GM19099 (cell line): ENCODE data around the gene PRICKLE2.

ENCODE experiments used
- POLR2A ChIP-seq: IDR thresholded peaks from 3 replicates; pipeline ENCODE4 v1.6.1; 2011; ENCODE audit warnings: low read depth; ENCODE audit not compliant: insufficient read length; ENCODE audit errors: extremely low read depth

The PRICKLE2 gene

DNA sequence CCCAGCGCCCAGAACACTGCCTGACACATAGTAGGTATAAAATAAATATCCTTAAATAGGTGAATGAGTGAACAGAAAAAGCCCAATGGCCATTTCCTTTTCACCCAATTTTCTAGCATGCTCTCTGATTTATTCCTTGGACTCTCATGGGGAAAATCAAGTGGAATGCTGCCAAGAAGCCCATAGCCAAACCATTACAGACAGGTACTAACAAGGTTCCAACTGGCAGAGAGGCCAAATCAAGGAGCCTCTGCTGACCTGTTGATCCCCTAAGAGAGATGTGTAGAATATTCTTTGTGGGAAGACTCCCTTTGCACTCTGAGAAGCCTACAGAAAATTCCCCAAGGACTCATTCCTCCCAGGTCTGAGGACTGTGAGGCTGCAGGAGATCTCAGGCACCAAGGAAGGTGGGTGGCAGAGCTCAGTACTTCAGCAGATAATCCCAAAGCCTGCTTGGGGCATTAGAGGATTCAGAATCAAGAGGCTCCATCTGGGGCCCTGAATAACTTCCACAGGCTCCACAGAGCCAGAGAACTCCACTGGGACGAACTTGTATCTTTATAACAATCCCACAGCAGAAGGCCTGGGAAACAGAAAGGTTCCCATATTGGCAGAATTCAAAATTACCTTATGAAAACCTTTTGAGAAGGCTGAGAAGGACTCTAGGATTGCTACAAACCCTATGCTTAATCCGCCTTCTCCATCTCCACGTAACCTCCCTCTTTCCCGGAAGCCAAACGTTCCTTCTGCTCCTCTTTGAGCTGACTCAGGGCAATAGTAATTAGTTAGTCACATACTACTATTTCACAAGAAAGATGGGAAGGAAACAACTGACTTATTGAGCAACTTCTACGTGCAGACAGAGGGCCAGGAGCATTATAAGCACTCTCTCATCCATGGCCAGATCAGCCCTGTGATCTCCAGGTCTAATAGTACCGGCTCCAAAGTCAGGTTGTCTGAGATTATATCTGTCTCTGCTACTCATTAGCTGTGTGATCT is 34.5 kb downstream of the PRICKLE2 start:
- TF ChIP-seq POLR2A = no peak

DNA sequence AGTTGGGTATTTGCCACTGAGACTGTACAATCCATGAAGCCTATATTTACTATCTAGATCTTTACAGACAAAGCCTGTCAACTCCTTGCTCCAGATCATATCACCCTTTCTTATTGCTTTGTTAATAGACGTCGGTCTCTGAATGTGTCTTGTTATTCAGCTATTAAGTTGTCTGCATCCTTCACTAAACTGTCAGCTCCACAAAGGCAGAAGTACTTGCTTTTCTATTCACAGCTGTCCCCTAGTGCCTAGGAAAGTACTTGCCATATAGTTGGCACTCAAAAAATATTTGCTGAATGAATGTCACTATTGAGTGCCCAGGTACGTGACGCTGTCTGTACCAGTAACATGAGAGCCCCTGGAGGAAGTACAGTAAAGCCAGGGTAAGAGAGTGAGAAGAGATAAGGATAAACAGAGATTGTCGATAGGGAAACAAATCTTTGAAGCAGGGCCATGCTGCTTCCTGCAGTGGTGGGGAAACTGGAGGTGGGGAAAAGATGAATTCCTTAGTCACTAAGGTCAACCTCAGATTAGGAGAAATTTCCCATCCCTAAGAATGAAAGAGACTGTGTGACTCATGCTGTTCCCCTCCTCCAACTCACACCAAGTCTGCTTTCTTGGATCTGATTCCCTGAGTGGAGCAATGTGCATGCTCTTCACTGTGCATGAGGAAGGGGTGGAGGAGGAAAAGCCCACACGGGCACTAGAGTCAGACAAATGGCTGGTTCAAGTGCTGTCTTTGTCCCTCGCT is 36.3 kb downstream of the PRICKLE2 start:
- TF ChIP-seq POLR2A = no peak

DNA sequence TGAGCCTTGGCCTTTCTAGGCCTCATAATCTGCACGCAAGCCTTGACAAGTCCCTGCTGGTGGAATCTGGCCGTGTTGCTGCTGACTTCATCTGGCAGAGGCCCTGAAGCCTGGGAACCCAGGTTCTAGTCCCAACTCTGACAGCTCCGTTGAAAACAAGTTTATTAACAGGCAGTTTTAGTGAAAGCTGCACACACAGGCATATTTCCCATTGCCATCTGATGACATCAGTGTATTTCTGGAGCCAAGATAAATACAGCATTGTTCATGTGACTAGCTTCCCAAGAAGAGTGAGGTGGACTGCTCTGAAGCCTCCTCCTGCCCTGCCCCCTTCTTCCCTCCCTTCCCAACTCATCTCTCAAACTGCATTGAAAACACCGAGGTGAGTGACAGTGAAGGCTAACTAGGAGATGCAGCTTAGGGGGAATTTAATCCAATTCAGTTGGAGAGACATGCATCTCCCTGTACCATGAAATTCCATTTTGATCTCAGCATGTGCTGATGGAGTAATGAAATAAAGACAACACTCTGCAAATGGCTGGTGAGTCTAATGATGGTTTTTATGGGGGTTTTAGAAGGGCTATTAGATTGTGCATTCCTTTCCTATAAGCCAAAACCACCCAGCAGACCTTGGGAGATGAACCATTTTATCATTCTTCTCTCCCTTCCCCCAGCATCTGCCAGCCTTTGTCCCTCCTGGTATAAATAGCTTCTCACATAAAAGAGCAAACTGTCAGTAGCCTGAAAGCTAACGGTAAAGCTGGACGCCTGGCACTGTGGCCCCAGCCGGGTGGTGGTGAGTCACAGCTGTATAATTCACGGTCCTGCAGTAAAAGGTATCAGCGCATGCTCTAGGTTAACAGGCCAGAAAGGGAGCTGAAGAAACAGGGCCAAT is 38.0 kb downstream of the PRICKLE2 start:
- TF ChIP-seq POLR2A = no peak

DNA sequence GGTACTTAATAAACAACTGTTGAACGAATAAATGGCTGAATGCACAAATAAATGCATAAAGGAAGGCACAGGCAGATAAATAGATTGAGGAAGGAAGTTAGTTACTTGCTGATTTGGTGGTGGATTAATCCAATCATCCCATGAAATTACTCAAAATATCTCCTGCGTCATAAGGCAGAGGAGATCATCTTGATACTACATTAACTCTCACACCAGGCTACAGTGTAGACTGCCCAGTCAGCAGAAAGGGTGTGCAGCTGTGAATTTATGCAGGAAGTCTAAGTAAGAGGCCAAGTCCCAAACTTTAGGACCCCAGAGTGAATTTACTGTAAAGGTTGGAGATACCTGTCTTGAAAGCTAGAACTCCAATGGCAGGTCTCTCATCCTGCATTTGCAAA is 38.6 kb downstream of the PRICKLE2 start:
- TF ChIP-seq POLR2A = no peak

DNA sequence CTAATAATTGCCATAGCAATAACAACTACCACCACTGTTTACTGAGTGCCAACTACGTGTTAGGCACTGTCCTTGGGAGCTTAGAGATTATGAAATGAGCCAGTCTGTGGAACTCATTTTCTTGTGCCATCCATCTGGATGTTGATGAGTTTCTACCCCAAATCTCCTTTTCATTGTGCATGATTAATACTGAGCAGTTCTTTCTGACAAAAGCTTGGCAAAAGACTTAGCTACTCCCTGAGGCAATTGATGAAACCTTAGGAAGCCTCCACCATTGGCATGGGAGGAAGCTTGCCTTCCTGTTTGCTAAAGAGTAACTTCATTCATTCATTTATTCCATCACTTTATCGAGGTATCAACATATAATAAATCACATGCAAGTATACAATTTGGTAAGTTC is 39.8 kb downstream of the PRICKLE2 start:
- no peak for TF ChIP-seq POLR2A

DNA sequence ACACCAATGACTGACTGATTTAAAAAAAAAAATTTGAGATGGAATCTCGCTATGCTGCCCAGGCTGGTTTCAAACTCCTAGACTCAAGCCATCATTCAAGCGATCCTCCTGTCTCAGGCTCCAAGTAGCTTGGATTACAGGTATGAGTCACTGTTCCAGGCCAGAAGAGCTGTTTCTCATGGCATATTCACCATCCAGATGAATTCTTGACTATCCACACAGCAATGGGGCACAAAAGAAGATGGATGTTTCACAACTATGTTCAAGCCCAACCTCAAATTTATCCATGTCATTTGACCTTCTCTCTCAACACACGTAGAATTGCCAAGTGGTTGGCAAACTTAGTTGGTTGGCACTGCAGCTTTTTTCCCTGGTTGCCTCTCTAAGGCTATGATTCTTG is 40.6 kb downstream of the PRICKLE2 start:
- TF ChIP-seq POLR2A = no peak

DNA sequence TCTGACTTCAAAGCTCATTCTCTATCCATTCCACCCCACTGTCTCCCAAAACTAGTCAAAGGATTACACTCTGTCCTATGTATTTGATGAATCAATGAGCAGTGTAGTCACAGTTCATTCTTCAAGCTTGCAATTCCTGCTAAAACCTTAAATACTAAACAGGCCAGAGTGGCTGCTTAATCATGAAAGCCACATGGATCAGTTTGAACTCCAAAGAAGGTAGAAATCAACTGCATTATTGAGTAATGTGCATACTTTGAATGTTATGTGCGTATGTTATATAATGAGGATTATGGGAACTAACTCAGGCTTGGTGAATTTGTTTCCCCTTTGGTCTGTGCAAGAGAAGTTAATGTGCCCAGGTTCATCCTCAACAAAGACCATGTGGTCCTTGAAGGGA is 45.4 kb downstream of the PRICKLE2 start:
- no peak for TF ChIP-seq POLR2A

DNA sequence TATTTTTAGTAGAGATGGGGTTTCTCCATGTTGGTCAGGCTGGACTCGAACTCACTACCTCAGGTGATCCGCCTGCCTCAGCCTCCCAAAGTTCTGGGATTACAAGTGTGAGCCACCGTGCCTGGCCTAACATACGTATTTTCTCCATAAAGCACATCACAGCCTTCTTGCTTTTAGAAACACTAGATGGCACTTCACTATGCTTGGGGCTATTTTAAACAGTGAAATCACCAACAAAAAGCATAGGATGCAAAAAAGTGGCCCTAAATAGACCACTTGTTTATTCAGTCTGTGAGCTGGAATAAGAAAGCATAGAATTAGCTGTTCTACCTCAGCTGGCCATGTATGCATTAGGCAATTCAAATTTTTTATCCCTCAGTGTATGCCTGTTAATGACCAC is 46.0 kb downstream of the PRICKLE2 start:
- no peak for TF ChIP-seq POLR2A

DNA sequence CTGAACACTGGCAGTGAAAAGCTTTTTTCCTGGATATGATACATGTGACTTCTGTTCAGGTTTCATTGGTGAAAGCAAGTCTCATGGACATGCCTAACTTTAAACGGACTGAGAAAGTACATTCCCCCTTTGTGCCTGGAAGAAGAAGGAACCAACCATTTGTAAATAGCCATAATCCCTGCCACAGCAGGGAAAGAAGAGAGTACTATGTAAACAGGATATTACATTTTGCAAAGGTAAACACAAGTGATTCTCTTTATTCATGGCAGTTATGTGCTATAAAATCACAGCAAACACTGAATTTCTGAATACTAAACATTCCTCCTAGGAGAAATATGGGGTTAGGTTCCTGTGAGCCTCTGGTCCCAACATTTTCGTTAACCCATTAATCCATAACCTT is 46.8 kb downstream of the PRICKLE2 start:
- TF ChIP-seq POLR2A = no peak

DNA sequence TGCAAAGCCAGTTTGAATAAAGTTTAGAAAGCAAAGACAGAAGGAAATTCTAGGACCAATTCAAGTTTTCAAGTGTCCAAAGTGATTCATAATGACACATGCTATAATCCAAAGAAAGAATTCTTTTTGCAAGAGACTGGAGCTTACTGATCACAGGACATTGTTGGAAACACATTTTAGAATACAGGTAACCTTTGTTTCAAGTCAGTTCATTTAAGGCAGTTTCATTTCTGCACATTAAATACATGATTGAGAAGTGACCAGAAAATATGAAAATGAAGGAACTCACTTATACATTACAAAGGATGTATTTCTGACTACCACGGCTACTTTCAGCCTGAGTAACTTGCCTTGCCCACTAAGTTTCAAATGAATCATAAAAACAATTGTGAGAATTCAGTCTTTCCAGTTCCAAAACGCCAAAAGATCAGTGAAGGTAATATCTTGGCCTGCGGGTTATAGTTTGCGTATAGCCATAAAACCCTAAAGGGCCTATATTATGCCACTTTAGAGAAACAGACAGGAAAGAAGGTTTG is 48.7 kb downstream of the PRICKLE2 start:
- no peak for TF ChIP-seq POLR2A

DNA sequence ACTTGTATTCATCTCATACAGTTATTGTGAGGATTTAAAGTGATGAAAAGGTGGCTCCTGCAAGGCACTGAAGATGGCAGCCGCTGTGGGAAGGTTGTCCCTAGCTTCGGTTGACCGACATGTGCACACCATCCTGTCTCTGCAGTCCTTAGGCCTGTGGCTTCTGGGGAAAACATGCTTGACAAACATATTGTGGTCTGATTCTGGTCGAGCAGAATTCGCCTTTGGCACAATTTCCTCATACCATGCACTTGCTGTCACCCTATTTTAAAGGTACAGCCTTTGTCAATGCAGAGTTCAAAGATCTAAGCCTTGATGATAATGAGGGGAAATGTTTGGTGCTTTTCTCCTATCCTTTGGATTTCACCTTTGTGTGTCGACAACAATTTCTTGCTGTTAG is 50.9 kb downstream of the PRICKLE2 start:
- TF ChIP-seq POLR2A = no peak

DNA sequence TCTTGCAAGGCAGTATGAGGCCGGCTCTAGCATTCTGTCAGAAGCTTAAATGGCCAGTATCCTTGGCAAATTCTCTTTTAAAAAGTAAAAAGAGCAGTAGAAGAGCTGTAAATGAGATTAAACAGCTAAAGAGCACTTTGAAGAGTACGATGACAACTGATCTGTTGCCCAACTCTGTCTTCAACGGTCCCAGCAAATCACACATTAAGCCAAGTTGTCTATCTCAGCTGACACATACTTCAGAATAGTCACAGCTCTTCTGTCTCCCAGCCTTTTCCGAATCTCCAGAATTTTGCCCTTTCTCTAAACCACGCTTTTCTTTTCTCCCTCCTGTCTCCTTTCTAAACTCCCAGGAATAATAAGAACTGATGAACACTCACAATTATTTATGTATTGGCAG is 51.7 kb downstream of the PRICKLE2 start:
- no peak for TF ChIP-seq POLR2A

DNA sequence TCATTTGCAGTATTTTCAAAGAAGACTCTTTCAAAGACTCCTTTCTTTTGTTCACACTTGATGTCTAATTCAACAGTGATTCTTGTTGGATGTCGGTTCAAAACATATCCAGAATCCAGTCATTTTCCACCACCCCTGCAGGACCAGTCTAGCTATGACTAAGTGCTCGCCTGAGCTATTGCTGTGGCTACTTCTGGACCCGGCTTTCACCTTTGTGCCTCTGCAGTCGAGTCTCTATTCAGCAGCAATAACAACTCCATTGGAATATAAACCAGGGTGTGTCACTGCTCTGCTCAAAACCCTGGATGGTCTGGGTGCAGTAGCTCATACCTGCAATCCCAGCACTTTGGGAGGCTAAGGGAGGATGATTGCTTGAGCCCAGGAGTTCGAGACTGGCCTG is 55.0 kb downstream of the PRICKLE2 start:
- TF ChIP-seq POLR2A = no peak

DNA sequence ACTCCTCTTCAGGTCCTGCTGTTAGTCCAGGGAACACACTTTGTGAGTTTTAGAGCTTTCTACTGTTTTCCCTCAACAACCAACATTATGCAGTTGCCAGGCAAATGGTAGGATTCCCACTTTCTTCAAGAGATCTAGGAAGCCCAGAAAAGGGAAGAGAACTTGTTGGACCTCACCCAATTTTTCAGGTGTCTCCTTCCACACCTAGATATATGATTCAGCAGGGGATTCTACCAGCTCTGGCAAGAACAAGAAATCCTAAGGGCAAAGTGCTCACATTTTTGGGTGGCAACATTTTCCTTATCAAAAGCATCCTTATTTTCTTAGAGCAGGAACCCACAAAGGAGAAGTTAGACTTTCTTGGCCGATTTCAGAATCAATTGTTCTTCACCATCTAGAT is 57.4 kb downstream of the PRICKLE2 start:
- no peak for TF ChIP-seq POLR2A

DNA sequence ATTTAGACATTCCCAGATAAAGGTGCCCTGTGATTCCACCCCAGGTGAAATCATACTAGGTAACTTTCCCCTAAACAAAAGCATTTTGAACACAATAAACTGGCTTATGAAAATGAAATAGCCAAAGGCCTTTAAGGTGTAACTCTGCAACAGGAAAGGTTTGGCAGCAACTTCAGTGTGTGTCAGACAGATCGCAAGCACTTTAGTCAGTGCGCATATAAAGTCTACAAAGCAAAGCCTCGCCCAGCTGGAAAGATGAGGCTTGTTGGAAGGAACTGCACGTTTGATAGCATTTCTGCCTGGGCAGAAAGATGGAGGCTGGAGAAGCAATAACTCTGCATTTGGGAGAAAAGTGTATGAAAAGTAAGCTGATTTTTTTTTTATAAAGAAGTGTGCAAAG is 57.9 kb downstream of the PRICKLE2 start:
- TF ChIP-seq POLR2A = no peak

DNA sequence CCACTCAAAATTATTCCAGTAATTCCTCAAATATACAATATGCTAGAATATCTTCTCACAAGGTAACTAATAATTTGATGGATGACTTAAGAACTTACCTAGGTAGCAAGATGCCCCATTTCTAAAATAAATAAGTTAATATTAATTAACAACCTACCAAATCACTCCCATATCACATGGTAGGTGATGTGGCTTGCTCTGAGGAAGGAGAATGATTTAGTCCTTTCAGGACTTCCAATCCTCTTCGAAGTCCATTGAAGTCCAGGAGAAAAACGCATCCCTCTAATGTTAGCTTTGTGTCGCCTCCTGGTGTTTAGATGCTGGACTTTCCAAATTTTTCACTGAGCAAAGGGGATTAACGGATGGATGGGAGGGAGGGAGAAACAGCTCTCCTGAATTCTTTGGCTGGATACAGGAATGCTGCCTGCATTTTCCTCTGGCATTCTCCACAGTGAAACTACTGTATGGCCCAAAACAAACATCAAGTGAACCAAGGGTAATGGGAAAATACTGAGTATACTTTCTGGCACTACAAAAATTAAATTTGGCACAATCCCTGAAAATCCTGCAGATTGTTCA is 58.6 kb downstream of the PRICKLE2 start:
- TF ChIP-seq POLR2A = no peak
